Measurements from ENCODE around the gene FNDC11.

FNDC11 gene

DNA sequence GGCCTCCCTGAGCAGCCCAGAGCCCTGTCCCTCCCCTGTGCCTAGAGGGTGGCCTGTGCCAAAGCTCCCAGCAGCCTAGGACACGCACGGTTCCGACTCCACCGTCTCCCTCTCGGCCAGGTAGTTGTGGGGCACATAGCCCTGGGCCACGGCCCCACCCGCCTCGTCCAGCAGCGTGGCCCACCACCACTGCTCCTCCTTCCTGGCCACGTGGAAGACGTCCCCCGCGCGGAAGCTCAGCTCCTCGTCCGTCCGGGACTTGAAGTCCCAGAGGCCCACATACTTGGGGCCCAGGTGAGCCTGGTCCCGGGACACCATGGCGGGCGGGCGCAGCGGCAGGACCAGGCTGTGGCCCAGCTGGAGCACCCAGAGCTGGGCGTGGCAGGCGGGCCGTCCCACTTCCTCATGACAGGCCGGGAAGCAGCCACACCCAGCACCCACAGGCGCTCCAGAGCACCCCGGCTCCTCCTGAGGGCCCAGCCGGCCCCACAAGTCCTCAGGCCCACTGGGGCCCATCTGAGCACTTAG lies 16.9 kb upstream of the FNDC11 start, which contains the start of gene PTK6:
PTK6 (minus strand) TSS at position 380 of the 528 bp plus-strand sequence; CDS start at position 318, 62 bp downstream.
- Histone ChIP-seq H3K9ac (ENCODE audit: insufficient read length, low read depth) (peak within 1 kb of the TSS; percentile 72), H3K27me3 (ENCODE audit: insufficient read depth, insufficient read length) (no peaks in the 10 kb centered on the region), H3K9me3 (ENCODE audit: insufficient read depth, low read length) (no peaks in the 10 kb centered on the region), H3K4me1 (ENCODE audit: insufficient read depth, insufficient read length) (peaks cover 45% of the 10 kb centered on the region), H3K36me3 (ENCODE audit: insufficient read depth, insufficient read length, low read length) (no peaks in the 10 kb centered on the region), H3K4me3 (ENCODE audit: insufficient read length, low read depth) (peak within 1 kb of the TSS; percentile 13)
- DNase-seq (ENCODE audit: low read depth, low spot score), result no peak
- TF ChIP-seq SUZ12 (IDR thresholded peaks at IDR 0.05; ENCODE audit: extremely low read depth, insufficient read depth, insufficient read length) (no peak), YY1 (IDR thresholded peaks at IDR 0.05; ENCODE audit: insufficient read depth, insufficient read length) (no peak)

DNA sequence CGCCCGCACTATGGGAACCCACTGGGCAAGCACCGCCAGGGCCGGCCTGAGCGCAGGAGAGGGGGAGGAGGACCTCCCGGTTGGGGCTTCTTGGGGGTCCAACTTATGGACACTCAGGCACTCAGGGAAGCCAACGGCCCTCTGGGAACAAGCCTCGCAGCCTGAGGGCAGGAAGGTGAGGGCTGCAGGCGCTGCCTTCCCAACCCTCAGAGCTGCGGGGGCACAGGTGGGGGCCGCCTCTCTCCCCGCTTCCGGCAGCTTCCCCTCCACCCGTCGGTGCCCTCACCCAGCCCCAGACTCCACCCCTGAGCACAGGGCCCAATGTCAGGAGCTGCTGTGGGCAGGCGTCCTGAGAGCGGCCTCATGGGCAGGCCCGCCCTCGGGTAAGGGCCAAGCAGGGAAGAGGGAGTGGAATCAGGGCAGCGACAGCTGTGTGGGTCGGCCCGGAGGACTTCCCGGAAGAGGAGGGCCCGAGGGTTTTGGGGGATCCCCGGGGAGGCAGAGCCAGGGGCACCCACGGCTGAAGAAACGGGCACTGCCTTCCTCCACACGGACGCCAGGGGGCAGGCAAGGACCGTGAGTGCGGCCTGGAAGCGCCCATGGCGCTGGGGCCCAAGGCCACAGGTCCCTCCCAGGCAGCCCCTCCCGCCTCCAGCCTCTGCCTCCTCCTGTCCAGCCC lies 16.3 kb upstream of the FNDC11 start:
- Histone ChIP-seq H3K9ac (ENCODE audit: insufficient read length, low read depth) (peak overlapping the region; percentile 72), H3K36me3 (ENCODE audit: insufficient read depth, insufficient read length, low read length) (no peaks in the 10 kb centered on the region), H3K4me3 (ENCODE audit: insufficient read length, low read depth) (peak overlapping the region; percentile 13), H3K27me3 (ENCODE audit: insufficient read depth, insufficient read length) (no peaks in the 10 kb centered on the region), H3K9me3 (ENCODE audit: insufficient read depth, low read length) (no peaks in the 10 kb centered on the region), H3K4me1 (ENCODE audit: insufficient read depth, insufficient read length) (peaks cover 41% of the 10 kb centered on the region)
- DNase-seq (ENCODE audit: low read depth, low spot score), result peak; percentile 87
- no peak for TF ChIP-seq SUZ12 (IDR thresholded peaks at IDR 0.05; ENCODE audit: extremely low read depth, insufficient read depth, insufficient read length)
- no peak for TF ChIP-seq YY1 (IDR thresholded peaks at IDR 0.05; ENCODE audit: insufficient read depth, insufficient read length)
- no peak for TF ChIP-seq ZNF274 (IDR thresholded peaks at IDR 0.05; ENCODE audit: low read depth, low read length)

DNA sequence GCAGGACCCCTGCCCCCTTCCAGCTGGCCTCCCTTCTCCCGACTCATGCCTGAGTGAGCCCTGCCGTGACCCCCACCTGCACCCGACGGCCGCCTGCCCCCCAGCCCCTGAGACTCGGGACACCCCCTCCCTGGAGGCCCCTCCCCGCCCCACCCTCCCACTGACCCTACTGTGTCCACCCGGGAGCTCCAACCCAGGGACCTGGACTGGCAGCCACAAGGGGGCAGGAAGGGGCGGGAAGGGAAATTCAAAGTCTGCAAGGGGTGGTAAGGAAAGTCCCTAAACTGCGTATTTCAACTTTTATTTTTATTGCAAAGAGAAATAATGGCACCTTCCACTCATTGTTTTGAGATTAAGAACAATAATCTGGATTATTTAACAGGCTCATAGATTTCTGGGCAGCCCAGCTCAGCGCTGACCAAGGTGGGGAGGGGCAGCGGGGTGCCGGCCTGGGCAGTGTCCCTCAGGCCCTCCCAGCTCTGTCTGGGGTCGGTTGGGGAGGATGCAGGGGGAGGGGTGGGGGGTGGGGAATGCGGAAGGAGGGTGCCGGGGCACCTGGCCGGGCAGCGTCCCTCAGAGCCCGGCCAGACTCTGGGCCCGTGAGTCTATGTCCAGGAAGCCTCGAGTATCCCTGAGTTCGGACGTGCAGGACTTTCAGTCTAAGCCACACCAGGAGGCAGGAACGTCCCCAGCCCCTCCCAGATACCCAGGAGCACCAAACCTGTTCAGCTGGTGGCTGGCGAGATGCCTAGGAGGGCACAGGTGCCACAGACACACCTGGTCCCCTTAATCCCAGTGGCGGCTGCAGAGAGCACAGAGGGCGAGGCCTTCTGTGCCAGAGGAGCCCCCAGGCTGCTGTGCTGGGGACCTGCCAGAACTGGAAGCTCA lies 15.5 kb upstream of the FNDC11 start:
- TF ChIP-seq YY1 (IDR thresholded peaks at IDR 0.05; ENCODE audit: insufficient read depth, insufficient read length), result no peak
- no peak for TF ChIP-seq ZNF274 (IDR thresholded peaks at IDR 0.05; ENCODE audit: low read depth, low read length)
- no peak for TF ChIP-seq SUZ12 (IDR thresholded peaks at IDR 0.05; ENCODE audit: extremely low read depth, insufficient read depth, insufficient read length)
- H3K27me3 ChIP-seq (ENCODE audit: insufficient read depth, insufficient read length), result no peaks in the 10 kb centered on the region
- H3K4me1 ChIP-seq (ENCODE audit: insufficient read depth, insufficient read length), result peaks cover 45% of the 10 kb centered on the region
- no peaks in the 10 kb centered on the region for H3K9me3 ChIP-seq (ENCODE audit: insufficient read depth, low read length)
- no peaks in the 10 kb centered on the region for H3K36me3 ChIP-seq (ENCODE audit: insufficient read depth, insufficient read length, low read length)
- DNase-seq (ENCODE audit: low read depth, low spot score), result no peak
- peak overlapping the region; percentile 72 for H3K9ac ChIP-seq (ENCODE audit: insufficient read length, low read depth)
- peak overlapping the region; percentile 13 for H3K4me3 ChIP-seq (ENCODE audit: insufficient read length, low read depth)

DNA sequence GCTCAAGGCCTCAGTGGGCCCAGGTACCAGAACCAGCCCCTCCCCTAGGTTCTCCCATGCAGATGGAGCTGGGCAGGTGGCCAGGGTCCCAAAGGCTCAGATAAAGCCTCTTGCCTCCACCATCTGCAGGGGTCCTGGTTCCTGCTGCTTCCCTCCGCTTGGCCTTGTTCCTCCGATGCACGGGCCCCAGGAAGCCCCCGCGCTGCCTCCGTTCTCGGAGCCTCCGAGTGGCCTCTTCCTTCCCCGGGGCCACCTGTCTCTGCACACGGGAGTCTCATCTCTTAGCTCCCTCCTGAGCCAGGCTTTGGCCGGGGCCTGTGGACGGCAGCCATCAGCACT lies 14.9 kb upstream of the FNDC11 start:
- Histone ChIP-seq H3K27me3 (ENCODE audit: insufficient read depth, insufficient read length) (no peaks in the 10 kb centered on the region), H3K4me1 (ENCODE audit: insufficient read depth, insufficient read length) (peaks cover 39% of the 10 kb centered on the region), H3K36me3 (ENCODE audit: insufficient read depth, insufficient read length, low read length) (no peaks in the 10 kb centered on the region), H3K4me3 (ENCODE audit: insufficient read length, low read depth) (no peak overlapping the region), H3K9ac (ENCODE audit: insufficient read length, low read depth) (peak overlapping the region; percentile 43), H3K9me3 (ENCODE audit: insufficient read depth, low read length) (no peaks in the 10 kb centered on the region)
- DNase-seq (ENCODE audit: low read depth, low spot score), result no peak
- TF ChIP-seq YY1 (IDR thresholded peaks at IDR 0.05; ENCODE audit: insufficient read depth, insufficient read length), result no peak
- TF ChIP-seq ZNF274 (IDR thresholded peaks at IDR 0.05; ENCODE audit: low read depth, low read length), result no peak
- TF ChIP-seq SUZ12 (IDR thresholded peaks at IDR 0.05; ENCODE audit: extremely low read depth, insufficient read depth, insufficient read length), result no peak

DNA sequence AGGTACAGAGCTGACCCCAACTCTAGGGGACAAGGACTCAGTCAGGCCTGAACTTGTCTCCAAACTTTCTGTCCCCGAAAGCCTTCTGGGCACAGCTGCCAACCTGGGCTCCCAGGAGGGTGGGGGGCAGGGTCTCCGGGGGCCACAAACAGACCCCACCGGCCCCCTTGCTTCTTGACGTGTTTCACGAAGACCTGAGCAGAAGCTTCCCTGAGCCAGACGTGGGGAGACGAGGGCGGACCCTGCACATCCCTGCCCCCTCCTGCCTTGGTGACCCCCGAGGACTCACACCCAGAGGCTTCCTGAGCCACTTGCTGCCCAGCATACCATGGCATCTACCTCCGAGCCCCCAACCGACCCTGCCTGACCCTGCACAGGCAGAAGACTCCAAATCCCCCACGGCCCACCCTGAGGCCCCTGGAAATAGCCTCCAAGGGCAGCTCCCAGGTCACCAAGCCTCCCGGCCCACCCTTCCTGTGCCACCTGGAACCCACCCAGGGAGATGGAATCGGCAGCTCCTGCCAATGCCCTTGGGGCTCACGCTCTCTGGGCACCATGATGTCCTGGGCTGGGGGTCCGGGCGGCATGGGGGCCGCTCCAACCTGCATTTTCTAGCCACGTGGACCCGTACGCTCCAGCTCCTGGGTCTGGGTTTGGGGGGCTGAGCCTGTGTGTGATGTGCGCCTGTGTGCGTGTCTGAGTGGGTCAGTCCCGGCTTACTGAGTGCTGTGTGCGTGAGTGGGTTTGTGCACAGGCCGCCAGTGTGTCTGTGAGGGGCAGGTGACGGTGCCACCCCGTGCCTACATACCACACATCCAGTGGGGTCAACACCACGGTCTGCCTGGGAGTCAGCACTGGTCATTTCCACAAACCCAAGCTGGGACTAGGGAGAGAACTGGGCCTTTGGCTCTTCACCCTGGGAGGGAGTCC lies 14.3 kb upstream of the FNDC11 start:
- H3K9ac ChIP-seq (ENCODE audit: insufficient read length, low read depth), result peak overlapping the region; percentile 37
- peaks cover 36% of the 10 kb centered on the region for H3K4me1 ChIP-seq (ENCODE audit: insufficient read depth, insufficient read length)
- H3K27me3 ChIP-seq (ENCODE audit: insufficient read depth, insufficient read length), result no peaks in the 10 kb centered on the region
- H3K36me3 ChIP-seq (ENCODE audit: insufficient read depth, insufficient read length, low read length), result no peaks in the 10 kb centered on the region
- no peaks in the 10 kb centered on the region for H3K9me3 ChIP-seq (ENCODE audit: insufficient read depth, low read length)
- TF ChIP-seq ZNF274 (IDR thresholded peaks at IDR 0.05; ENCODE audit: low read depth, low read length) (no peak), SUZ12 (IDR thresholded peaks at IDR 0.05; ENCODE audit: extremely low read depth, insufficient read depth, insufficient read length) (no peak), YY1 (IDR thresholded peaks at IDR 0.05; ENCODE audit: insufficient read depth, insufficient read length) (no peak)
- no peak overlapping the region for H3K4me3 ChIP-seq (ENCODE audit: insufficient read length, low read depth)
- no peak for DNase-seq (ENCODE audit: low read depth, low spot score)

DNA sequence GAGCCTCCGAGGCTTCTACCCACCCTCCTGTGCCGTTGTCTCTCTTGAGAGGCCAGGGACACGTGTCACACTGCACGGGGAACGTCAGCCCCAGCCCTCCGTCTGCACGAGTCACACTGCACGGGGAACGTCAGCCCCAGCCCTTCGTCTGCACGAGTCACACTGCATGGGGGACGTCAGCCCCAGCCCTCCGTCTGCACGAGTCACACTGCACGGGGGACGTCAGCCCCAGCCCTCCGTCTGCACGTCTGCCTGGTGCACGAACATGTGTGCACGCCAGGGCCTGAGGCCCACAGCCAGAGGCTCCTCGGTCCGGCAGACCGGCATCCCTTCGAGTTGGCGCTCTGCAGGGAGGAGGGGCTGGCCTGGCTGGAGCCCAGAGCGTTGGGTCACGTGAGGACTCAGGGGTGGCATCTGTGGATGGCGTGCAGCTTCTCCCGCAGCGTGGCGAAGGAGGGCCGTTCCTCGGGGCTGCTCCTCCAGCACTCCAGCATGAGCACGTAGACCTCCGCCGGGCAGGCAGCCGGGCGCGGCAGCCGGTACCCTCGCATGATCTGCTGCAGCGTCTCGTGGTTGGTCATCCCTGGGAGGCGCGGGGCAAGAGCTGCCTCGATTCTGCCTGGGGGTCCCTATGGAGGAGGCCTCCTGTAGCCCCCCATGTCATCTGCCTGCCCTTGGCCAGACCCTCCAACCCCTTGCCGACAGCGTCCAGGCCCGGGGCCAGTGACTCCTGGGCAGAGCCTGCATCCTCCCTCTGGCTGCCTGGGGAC lies 13.4 kb upstream of the FNDC11 start:
- Histone ChIP-seq H3K4me3 (ENCODE audit: insufficient read length, low read depth) (no peak overlapping the region), H3K36me3 (ENCODE audit: insufficient read depth, insufficient read length, low read length) (no peaks in the 10 kb centered on the region), H3K9ac (ENCODE audit: insufficient read length, low read depth) (peak overlapping the region; percentile 37), H3K4me1 (ENCODE audit: insufficient read depth, insufficient read length) (peaks cover 38% of the 10 kb centered on the region), H3K9me3 (ENCODE audit: insufficient read depth, low read length) (no peaks in the 10 kb centered on the region), H3K27me3 (ENCODE audit: insufficient read depth, insufficient read length) (no peaks in the 10 kb centered on the region)
- no peak for DNase-seq (ENCODE audit: low read depth, low spot score)
- TF ChIP-seq YY1 (IDR thresholded peaks at IDR 0.05; ENCODE audit: insufficient read depth, insufficient read length) (no peak), ZNF274 (IDR thresholded peaks at IDR 0.05; ENCODE audit: low read depth, low read length) (no peak), SUZ12 (IDR thresholded peaks at IDR 0.05; ENCODE audit: extremely low read depth, insufficient read depth, insufficient read length) (no peak)

Measured in NT2/D1 (cell line).